ENCODE data around the gene USP13.

DNA sequence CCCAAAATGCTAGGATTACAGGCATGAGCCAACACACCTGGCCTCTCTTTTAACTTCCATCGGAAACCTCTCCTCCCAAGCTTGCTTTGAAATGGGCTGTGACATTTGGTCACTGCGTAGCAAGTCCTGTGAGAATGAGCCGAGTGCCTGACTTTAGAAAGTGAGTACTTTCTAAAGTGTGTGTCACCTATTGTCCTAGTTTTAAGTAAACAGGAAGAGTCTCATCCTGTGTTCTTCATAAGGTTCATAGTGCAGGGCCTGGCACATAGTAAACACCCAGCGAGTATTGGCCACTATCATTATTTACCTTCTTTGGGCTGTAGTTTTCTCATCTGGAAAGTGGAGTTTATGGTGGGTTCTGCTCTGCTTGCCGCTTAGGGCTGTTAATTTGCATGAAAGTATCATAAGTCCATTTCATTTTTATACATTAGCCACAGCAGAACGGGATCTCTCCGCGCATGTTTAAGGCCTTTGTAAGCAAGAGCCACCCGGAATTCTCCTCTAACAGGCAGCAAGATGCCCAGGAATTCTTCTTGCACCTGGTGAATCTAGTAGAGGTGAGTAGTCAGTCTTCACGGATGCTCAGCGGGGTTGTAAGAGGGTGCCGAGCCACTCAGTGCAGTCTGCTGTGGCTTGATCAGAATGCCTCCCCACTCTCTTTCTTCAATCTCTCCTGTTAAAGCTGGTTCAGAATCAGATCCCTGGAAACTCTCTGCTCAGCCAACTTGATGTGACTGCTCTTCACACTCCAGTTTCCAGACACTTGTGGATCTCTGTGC lies 87.2 kb downstream of the USP13 start:
- TF ChIP-seq, protein P1, sequence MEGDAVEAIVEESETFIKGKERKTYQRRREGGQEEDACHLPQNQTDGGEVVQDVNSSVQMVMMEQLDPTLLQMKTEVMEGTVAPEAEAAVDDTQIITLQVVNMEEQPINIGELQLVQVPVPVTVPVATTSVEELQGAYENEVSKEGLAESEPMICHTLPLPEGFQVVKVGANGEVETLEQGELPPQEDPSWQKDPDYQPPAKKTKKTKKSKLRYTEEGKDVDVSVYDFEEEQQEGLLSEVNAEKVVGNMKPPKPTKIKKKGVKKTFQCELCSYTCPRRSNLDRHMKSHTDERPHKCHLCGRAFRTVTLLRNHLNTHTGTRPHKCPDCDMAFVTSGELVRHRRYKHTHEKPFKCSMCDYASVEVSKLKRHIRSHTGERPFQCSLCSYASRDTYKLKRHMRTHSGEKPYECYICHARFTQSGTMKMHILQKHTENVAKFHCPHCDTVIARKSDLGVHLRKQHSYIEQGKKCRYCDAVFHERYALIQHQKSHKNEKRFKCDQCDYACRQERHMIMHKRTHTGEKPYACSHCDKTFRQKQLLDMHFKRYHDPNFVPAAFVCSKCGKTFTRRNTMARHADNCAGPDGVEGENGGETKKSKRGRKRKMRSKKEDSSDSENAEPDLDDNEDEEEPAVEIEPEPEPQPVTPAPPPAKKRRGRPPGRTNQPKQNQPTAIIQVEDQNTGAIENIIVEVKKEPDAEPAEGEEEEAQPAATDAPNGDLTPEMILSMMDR (IDR thresholded peaks at IDR 0.05) = no peak
- TF ChIP-seq POLR2A (IDR thresholded peaks at IDR 0.05) = no peak

All from adrenal gland (tissue), 5 donors.